ENCODE results near the gene RTL1. TPM values are rescaled to one million over a fixed set of nuclear protein-coding genes. Genes with fewer than 3 reads are reported as not detected.
A peak's percentile ranks its signal among the peaks of the same experiment; 100 is the strongest.

The RTL1 gene
- total and polyA plus RNA-seq, 11 donors: not detected

DNA sequence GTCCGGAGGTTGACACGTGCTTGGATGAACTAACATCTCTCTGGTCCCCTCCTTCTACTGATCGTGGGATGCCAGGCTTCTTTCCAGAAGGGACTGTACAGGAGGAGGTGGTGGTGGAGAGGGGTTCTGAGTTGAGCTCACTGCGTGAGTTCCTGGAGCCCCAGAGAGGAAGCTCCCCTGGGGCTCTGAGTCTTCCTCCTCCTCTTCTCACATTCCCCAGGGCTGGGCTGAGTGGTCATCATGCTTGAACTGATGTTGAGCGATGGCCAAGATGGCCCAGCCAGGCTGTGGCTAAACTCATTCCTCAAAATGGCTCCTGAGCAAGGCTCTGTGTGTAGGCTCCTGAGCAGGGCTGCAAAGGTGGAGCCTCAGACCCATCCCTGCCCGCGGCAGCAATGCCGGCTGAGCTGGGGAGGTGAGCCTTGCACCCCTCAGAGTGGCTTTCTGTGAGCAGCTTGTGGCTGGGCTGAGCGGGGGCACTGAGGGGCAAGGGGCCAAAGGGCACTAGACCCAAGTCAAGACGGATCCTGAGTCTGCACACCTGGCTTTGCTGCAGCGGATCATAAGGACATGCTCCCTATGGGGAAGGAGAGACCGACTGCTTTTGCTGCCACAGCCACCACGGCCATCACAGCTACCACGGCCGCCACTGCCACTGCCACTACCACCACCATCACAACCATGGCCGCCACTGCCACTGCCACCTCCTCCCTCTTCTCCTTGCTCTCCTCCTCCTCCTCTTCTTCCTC, 42.2 kb downstream of the RTL1 start:
- intact Hi-C loops (cut with DNase I): no loop called here
- no peak for TF ChIP-seq POLR2A (IDR thresholded peaks at IDR 0.05)
- TF ChIP-seq, protein P1, sequence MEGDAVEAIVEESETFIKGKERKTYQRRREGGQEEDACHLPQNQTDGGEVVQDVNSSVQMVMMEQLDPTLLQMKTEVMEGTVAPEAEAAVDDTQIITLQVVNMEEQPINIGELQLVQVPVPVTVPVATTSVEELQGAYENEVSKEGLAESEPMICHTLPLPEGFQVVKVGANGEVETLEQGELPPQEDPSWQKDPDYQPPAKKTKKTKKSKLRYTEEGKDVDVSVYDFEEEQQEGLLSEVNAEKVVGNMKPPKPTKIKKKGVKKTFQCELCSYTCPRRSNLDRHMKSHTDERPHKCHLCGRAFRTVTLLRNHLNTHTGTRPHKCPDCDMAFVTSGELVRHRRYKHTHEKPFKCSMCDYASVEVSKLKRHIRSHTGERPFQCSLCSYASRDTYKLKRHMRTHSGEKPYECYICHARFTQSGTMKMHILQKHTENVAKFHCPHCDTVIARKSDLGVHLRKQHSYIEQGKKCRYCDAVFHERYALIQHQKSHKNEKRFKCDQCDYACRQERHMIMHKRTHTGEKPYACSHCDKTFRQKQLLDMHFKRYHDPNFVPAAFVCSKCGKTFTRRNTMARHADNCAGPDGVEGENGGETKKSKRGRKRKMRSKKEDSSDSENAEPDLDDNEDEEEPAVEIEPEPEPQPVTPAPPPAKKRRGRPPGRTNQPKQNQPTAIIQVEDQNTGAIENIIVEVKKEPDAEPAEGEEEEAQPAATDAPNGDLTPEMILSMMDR (IDR thresholded peaks at IDR 0.05): no peak
- Histone ChIP-seq H3K4me1 (no peaks in the 10 kb centered on the region), H3K4me3 (no peak overlapping the region), H3K36me3 (no peaks in the 10 kb centered on the region), H3K9me3 (no peaks in the 10 kb centered on the region), H3K27me3 (peaks cover 0 to 13% (median 0%) of the 10 kb centered on the region in 9 donors), H3K27ac (no peak overlapping the region)
- 90 to 93% (median 92%) methylated on average over 13 to 16 of the region's 16 CpGs for WGBS, 4 donors
- ATAC-seq: no peak
- DNase-seq: peak in 3 of 5 donors; percentile 7 to 17 (median 15)

DNA sequence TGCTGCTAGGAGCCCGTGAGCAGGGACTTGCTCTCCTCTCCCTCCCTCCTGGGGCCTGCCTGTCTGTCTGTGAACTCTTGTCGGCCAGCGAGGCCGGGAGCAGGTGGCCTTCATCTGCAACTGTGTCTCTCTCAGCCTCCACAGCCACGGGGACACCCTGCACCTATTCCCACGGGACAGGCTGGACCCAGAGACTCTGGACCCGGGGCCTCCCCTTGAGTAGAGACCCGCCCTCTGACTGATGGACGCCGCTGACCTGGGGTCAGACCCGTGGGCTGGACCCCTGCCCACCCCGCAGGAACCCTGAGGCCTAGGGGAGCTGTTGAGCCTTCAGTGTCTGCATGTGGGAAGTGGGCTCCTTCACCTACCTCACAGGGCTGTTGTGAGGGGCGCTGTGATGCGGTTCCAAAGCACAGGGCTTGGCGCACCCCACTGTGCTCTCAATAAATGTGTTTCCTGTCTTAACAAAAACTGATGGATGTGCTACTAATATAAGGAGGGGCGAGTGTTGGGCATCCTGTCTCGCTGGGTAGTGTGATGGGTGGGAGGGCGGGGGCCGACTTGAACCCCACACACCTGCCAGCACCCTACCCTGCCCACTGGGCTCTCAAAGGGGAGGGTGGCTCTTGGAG, 42.9 kb downstream of the RTL1 start:
- TF ChIP-seq, protein P1 (IDR thresholded peaks at IDR 0.05): no peak
- no peak for TF ChIP-seq POLR2A (IDR thresholded peaks at IDR 0.05)
- 83 to 86% (median 85%) methylated on average over 15 to 19 of the region's 19 CpGs for WGBS, 4 donors
- H3K4me1 ChIP-seq: no peaks in the 10 kb centered on the region
- ATAC-seq: no peak
- no peaks in the 10 kb centered on the region for H3K36me3 ChIP-seq
- no peaks in the 10 kb centered on the region for H3K9me3 ChIP-seq
- peak in 3 of 5 donors; percentile 15 to 53 (median 20) for DNase-seq
- intact Hi-C loops (cut with DNase I): no loop called here
- no peak overlapping the region for H3K27ac ChIP-seq
- no peak overlapping the region for H3K4me3 ChIP-seq
- H3K27me3 ChIP-seq: peaks cover 0 to 13% (median 0%) of the 10 kb centered on the region in 9 donors

DNA sequence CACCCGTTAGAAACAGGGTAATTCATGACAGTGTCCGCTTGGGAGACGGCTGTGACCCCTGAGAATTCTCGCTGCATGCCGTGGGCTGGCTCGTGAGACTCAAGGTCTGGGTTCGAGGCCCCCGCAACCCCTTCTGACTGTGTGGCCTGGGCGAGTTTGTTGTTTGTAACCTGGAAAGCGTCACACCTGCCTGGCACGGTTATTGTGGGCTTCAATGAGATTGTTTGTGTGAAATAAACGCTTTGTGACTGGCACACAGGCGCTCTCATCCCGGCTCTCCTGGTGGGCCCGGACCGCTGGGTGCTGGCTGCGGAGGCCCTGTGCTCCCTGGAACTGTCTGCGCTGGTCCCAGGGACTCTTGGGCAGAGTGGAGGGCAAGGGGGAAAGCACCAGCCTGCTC, 43.7 kb downstream of the RTL1 start:
- H3K4me1 ChIP-seq: no peaks in the 10 kb centered on the region
- intact Hi-C loops (cut with DNase I): loop anchor here in 1 of 10 donors (10.0 kb wide), 1 partner anchor 375 kb away; no protein-coding TSS in a partner anchor
- TF ChIP-seq POLR2A (IDR thresholded peaks at IDR 0.05): no peak
- TF ChIP-seq, protein P1 (IDR thresholded peaks at IDR 0.05): no peak
- H3K27ac ChIP-seq: no peak overlapping the region
- 87 to 94% (median 90%) methylated on average over 17 to 18 of the region's 18 CpGs for WGBS, 4 donors
- ATAC-seq (no peak), DNase-seq (peak in 3 of 5 donors; percentile 9 to 38 (median 19))
- H3K4me3 ChIP-seq: no peak overlapping the region
- H3K36me3 ChIP-seq: no peaks in the 10 kb centered on the region
- H3K27me3 ChIP-seq: peaks cover 0 to 13% (median 0%) of the 10 kb centered on the region in 9 donors
- H3K9me3 ChIP-seq: no peaks in the 10 kb centered on the region

DNA sequence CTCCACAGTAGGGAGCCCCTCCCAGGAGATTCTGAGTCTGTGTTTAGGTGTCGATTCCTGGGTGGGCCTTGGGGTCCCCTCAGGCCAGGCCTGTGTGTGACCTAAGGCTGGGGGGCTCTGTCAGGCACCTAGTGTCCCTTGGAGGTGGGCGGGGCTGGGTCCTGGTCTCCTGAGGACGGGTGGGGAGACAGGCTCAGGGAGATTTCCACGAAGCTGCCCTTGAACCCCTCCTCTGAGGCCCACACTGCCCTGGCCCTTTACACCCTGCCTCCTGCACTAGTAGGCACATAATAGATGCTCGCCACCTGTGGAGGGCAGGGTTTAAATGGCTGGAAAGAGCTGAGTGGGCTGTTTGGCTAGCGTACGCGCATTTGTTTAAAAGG, 44.7 kb downstream of the RTL1 start:
- no peak overlapping the region for H3K27ac ChIP-seq
- 65 to 72% (median 68%) methylated on average over 5 to 8 of the region's 8 CpGs for WGBS, 4 donors
- H3K4me3 ChIP-seq: no peak overlapping the region
- H3K27me3 ChIP-seq: peaks cover 0 to 13% (median 0%) of the 10 kb centered on the region in 9 donors
- no peaks in the 10 kb centered on the region for H3K4me1 ChIP-seq
- ATAC-seq: no peak
- TF ChIP-seq, protein P1 (IDR thresholded peaks at IDR 0.05): no peak
- no peak for TF ChIP-seq POLR2A (IDR thresholded peaks at IDR 0.05)
- intact Hi-C loops (cut with DNase I): loop anchor here in 1 of 10 donors (10.0 kb wide), 1 partner anchor 376 kb away; no protein-coding TSS in a partner anchor
- DNase-seq: peak in 3 of 5 donors; percentile 8 to 62 (median 15)
- no peaks in the 10 kb centered on the region for H3K36me3 ChIP-seq
- no peaks in the 10 kb centered on the region for H3K9me3 ChIP-seq

Measured in heart left ventricle (tissue), 16 donors.